A549 treated with GW870086 at 1 μM for 4 hours (cell line): ENCODE measurements around the gene UCK1. TPM values are rescaled to one million over a fixed set of nuclear protein-coding genes. Genes with fewer than 3 reads are reported as not detected.

Experiments
- total RNA-seq: library from RNA; stranded (reverse); fragments of 200-300 nt; extraction: Qiagen RNA extraction; gene quantifications from 5 replicates; pipeline ENCODE4 v1.2.3, GENCODE V29; 2022; ENCODE audit warnings: low read depth

UCK1 gene
- total RNA-seq, result 18.2 to 24.7 TPM (median 20.2 TPM) in 5 replicates

GRCh38 chr9:131530920-131531832 lies at the start of gene UCK1:
TSS of gene UCK1 (minus strand) at chr9:131531263. CDS start at chr9:131531174, 89 bp downstream.

GRCh38 chr9:131545003-131545785 lies 14.1 kb upstream of the UCK1 start, which contains the start of gene PRRT1B:
TSS of gene PRRT1B (plus strand) at chr9:131545523. CDS start at chr9:131545616, 93 bp downstream.

GRCh38 chr9:131502781-131503625 lies 28.1 kb downstream of the UCK1 start, which contains the start of gene POMT1:
TSS of gene POMT1 (plus strand) at chr9:131502918. CDS start at chr9:131504219, 1,301 bp downstream.

Other genes starting within 250 kb of the UCK1 start
- 0.09 TPM in 1 of 5 replicates, not detected in the others for gene PLPP7, start 241.5 kb downstream of the UCK1 start, total RNA-seq
- gene PRRC2B, start 137.2 kb downstream of the UCK1 start, total RNA-seq, result 50.3 to 64.9 TPM (median 64.2 TPM) in 5 replicates
- 14.2 to 19.0 TPM (median 17.7 TPM) in 5 replicates for gene POMT1, start 28.3 kb downstream of the UCK1 start, total RNA-seq
- gene PRRT1B, start 14.3 kb upstream of the UCK1 start, total RNA-seq, result 0.15 to 0.69 TPM (median 0.47 TPM) in 4 of 5 replicates, not detected in the other
- 40.7 to 56.4 TPM (median 53.5 TPM) in 5 replicates for gene RAPGEF1, start 208.8 kb upstream of the UCK1 start, total RNA-seq